ENCODE measurements around the gene HNRNPD.
"Not testable (repeated sequence)": the region's sequence is repeated elsewhere in the genome, so short reads cannot be mapped to it uniquely, and the experiment has no call there.

HNRNPD gene

DNA sequence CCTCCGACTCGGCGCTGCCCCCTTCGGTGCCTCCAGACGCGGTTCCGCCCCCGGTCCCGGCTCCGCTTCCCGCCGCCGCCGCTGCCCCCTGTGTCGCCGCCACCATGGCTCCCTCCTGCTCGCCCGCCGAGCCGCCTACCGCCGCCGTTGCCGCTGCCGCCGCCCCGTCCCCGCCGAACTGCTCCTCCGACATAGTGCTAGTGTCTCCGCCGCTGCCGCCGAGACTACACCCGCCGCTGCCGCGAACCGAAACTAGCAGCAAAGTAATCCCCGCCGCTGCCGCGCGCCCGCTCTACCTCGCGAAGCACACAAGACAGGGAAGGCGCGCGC, 340 bp downstream of the HNRNPD start:
- peak; percentile 9 for ATAC-seq
- TF ChIP-seq TOX (CRISPR knock-in tag; IDR thresholded peaks at IDR 0.05; ENCODE audit: borderline replicate concordance) (no peak), GLIS3 (CRISPR knock-in tag; IDR thresholded peaks at IDR 0.05) (no peak), OSR1 (CRISPR knock-in tag; IDR thresholded peaks at IDR 0.05) (no peak), ISL1 (CRISPR knock-in tag; IDR thresholded peaks at IDR 0.05) (no peak)
- TF ChIP-seq, protein P1, sequence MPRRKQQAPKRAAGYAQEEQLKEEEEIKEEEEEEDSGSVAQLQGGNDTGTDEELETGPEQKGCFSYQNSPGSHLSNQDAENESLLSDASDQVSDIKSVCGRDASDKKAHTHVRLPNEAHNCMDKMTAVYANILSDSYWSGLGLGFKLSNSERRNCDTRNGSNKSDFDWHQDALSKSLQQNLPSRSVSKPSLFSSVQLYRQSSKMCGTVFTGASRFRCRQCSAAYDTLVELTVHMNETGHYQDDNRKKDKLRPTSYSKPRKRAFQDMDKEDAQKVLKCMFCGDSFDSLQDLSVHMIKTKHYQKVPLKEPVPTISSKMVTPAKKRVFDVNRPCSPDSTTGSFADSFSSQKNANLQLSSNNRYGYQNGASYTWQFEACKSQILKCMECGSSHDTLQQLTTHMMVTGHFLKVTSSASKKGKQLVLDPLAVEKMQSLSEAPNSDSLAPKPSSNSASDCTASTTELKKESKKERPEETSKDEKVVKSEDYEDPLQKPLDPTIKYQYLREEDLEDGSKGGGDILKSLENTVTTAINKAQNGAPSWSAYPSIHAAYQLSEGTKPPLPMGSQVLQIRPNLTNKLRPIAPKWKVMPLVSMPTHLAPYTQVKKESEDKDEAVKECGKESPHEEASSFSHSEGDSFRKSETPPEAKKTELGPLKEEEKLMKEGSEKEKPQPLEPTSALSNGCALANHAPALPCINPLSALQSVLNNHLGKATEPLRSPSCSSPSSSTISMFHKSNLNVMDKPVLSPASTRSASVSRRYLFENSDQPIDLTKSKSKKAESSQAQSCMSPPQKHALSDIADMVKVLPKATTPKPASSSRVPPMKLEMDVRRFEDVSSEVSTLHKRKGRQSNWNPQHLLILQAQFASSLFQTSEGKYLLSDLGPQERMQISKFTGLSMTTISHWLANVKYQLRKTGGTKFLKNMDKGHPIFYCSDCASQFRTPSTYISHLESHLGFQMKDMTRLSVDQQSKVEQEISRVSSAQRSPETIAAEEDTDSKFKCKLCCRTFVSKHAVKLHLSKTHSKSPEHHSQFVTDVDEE (CRISPR knock-in tag; IDR thresholded peaks at IDR 0.05) = no peak
- TF ChIP-seq, protein P2, sequence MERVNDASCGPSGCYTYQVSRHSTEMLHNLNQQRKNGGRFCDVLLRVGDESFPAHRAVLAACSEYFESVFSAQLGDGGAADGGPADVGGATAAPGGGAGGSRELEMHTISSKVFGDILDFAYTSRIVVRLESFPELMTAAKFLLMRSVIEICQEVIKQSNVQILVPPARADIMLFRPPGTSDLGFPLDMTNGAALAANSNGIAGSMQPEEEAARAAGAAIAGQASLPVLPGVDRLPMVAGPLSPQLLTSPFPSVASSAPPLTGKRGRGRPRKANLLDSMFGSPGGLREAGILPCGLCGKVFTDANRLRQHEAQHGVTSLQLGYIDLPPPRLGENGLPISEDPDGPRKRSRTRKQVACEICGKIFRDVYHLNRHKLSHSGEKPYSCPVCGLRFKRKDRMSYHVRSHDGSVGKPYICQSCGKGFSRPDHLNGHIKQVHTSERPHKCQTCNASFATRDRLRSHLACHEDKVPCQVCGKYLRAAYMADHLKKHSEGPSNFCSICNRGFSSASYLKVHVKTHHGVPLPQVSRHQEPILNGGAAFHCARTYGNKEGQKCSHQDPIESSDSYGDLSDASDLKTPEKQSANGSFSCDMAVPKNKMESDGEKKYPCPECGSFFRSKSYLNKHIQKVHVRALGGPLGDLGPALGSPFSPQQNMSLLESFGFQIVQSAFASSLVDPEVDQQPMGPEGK (CRISPR knock-in tag; IDR thresholded peaks at IDR 0.05; ENCODE audit: borderline replicate concordance) = no peak
- TF ChIP-seq, protein P3, sequence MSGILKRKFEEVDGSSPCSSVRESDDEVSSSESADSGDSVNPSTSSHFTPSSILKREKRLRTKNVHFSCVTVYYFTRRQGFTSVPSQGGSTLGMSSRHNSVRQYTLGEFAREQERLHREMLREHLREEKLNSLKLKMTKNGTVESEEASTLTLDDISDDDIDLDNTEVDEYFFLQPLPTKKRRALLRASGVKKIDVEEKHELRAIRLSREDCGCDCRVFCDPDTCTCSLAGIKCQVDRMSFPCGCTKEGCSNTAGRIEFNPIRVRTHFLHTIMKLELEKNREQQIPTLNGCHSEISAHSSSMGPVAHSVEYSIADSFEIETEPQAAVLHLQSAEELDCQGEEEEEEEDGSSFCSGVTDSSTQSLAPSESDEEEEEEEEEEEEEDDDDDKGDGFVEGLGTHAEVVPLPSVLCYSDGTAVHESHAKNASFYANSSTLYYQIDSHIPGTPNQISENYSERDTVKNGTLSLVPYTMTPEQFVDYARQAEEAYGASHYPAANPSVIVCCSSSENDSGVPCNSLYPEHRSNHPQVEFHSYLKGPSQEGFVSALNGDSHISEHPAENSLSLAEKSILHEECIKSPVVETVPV (CRISPR knock-in tag; IDR thresholded peaks at IDR 0.05) = no peak

DNA sequence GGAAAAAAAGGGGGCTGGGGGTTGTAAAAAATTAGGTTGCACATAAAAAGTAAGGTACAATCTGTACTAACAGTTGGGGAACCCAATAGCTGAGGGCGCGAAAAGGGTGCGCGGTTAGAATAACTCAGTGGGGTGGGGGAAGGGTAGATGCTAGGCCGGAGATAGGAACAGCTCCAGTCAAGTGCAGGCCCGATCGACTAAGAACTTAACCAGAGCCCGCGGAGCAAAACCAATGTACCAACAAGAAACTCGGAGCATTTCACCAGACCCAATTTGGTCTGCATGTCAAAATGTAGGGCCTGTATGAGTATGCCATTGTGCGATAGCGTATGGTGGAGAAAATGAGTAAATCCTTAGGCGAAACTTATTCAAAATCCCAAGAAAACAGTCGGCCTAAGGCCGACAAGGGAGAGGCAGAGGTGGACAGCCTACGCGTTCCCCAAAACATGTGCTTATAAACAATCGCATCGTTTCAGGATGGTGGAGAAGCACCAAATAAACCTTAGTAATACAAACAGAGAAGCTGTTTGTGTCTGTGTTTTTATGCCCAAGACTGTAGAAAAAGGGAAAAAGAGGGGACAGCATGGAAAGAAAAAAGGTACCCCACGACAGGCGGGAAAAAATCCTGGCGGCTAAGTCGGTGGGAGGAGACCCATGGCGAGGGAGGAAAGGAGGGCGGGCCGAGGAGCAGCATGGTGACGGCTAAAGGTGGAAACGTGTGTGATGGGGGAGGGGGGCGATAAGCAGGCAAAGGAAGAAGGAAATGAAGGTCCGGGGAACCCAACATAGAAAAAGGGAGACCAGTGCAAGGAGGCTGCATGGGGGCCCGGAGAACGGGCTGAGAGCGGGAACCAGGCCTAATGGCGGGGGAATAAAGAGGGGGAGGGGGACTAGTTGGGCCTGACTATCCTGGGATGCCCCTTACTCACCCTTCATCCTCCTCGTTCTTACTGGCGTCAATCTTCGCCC, 990 bp downstream of the HNRNPD start:
- TF ChIP-seq, protein P3 (CRISPR knock-in tag; IDR thresholded peaks at IDR 0.05) = no peak
- no peak for TF ChIP-seq PPARA (CRISPR knock-in tag; IDR thresholded peaks at IDR 0.05; ENCODE audit: borderline replicate concordance)
- TF ChIP-seq TOX (CRISPR knock-in tag; IDR thresholded peaks at IDR 0.05; ENCODE audit: borderline replicate concordance) = no peak
- TF ChIP-seq, protein P2 (CRISPR knock-in tag; IDR thresholded peaks at IDR 0.05; ENCODE audit: borderline replicate concordance) = no peak
- peak; percentile 53 for ATAC-seq

DNA sequence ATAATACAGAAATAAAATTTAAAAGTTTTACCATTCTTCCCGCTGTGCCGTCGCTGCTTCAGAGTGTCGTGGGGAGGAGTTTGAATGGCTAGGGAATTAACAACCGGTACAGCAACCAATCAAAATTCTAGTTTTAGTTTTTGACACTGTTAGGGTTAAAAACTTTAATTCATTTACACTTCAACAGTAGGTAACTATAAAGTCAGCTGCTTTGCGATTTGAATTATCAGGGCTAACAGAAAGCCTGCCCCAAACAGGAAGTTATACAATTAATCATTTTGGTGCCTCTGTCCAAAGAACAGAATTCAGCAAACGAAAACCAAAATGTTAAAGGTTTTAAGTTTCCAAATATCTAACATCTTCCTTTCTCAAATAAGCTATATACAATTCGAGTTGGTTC, 2.3 kb downstream of the HNRNPD start:
- no peak for TF ChIP-seq CSDC2 (CRISPR knock-in tag; IDR thresholded peaks at IDR 0.05)
- TF ChIP-seq PPARA (CRISPR knock-in tag; IDR thresholded peaks at IDR 0.05; ENCODE audit: borderline replicate concordance) = no peak
- TF ChIP-seq, protein P4, sequence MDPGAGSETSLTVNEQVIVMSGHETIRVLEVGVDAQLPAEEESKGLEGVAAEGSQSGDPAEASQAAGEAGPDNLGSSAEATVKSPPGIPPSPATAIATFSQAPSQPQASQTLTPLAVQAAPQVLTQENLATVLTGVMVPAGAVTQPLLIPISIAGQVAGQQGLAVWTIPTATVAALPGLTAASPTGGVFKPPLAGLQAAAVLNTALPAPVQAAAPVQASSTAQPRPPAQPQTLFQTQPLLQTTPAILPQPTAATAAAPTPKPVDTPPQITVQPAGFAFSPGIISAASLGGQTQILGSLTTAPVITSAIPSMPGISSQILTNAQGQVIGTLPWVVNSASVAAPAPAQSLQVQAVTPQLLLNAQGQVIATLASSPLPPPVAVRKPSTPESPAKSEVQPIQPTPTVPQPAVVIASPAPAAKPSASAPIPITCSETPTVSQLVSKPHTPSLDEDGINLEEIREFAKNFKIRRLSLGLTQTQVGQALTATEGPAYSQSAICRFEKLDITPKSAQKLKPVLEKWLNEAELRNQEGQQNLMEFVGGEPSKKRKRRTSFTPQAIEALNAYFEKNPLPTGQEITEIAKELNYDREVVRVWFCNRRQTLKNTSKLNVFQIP (CRISPR knock-in tag; IDR thresholded peaks at IDR 0.05; ENCODE audit: borderline replicate concordance, low read depth) = no peak
- no peak for ATAC-seq

DNA sequence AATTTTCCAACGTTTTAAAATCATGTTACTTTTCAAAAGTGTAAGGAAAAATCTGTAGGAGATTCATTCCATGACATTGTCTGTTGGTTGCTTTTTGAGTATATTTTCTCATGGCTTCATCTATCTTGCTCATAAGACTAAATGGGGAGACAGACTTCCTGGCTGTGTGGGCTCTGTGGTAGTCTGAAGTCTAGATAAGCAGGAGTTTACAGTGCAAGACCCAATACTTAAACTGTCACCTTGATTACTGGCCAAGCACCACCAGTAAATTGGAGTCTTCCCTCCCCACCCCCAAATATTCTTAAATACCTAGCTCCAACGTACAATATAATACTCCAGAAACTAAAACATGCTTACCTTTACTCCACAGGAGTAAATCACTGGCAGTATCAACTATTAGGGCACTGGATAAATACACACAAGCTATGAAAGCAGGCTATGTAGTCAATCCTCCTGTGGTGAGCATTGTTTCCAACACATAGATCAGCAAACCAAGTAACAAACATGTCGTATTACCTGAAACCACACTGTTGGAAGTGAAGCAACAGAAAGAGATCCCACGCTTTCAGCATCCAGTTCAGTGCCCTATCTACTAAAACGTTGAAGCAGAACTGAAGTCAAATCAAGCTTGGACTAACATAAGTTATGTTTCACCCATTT, 6.2 kb downstream of the HNRNPD start:
- TF ChIP-seq, protein P5, sequence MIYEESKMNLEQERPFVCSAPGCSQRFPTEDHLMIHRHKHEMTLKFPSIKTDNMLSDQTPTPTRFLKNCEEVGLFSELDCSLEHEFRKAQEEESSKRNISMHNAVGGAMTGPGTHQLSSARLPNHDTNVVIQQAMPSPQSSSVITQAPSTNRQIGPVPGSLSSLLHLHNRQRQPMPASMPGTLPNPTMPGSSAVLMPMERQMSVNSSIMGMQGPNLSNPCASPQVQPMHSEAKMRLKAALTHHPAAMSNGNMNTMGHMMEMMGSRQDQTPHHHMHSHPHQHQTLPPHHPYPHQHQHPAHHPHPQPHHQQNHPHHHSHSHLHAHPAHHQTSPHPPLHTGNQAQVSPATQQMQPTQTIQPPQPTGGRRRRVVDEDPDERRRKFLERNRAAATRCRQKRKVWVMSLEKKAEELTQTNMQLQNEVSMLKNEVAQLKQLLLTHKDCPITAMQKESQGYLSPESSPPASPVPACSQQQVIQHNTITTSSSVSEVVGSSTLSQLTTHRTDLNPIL (CRISPR knock-in tag; IDR thresholded peaks at IDR 0.05; ENCODE audit: low read depth) = no peak
- TF ChIP-seq ZFP30 (CRISPR knock-in tag; IDR thresholded peaks at IDR 0.05) = no peak
- TF ChIP-seq, protein P2 (CRISPR knock-in tag; IDR thresholded peaks at IDR 0.05; ENCODE audit: borderline replicate concordance) = no peak
- ATAC-seq = no peak

DNA sequence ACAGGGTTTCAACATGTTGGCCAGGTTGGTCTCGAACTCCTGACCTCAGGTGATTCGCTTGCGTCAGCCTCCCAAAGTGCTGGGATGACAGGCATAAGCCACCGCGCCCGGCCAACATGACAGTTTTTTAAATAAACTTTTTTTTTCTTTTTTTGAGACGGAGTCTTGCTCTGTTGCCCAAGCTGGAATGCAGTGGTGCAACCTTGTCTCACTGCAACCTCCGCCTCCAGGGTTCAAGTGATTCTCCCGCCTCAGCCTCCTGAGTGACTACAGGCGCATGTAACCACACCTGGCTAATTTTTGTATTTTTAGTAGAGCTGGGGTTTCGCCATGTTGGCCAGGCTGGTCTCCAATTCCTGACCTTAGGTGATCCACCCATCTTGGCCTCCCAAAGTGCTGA, 7.4 kb downstream of the HNRNPD start:
- not testable (repeated sequence) for ATAC-seq

Data from SK-N-SH treated with all-trans-retinoic acid at 6 μM for 48 hours (cell line).